B cell (primary cell): ENCODE results near the gene VAC14. TPM values are rescaled to one million over a fixed set of nuclear protein-coding genes. Genes with fewer than 3 reads are reported as not detected.

ENCODE experiments used
- ATAC-seq: fragments of 200-7000 bp; cut with Tn5 transposase; one replicate; pipeline ENCODE4 v1.10.0; 2021; ENCODE audit warnings: low read depth, mild to moderate bottlenecking, moderate number of reproducible peaks, moderate library complexity
- CTCF ChIA-PET: fragments of 350-600 bp; sonication (Branson Sonifier 250); formaldehyde crosslinking; loops from one replicate; lab custom pipeline; 2021; ENCODE audit warnings: antibody characterized with exemption, inconsistent platforms; lab: Charles Lee
- POLR2A ChIA-PET: fragments of 350-600 bp; sonication (Branson Sonifier 250); formaldehyde crosslinking; loops from one replicate; lab custom pipeline; 2021; ENCODE audit warnings: antibody characterized with exemption; lab: Charles Lee
- DNase-seq: peaks from one replicate; pipeline ENCODE4 v3.0.0; 2013
- H2AFZ ChIP-seq: 2 replicates; pipeline ENCODE4 v1.6.1; 2012; ENCODE audit warnings: mild to moderate bottlenecking, low read depth, low read length; ENCODE audit not compliant: insufficient read depth, poor library complexity, severe bottlenecking
- H3K27ac ChIP-seq, 2 donors: 1 replicate in 1 of 2; 2 replicates in 1 of 2; pipeline ENCODE4 v1.5.1; 2012 to 2013; ENCODE audit warnings: low read length in 2 of 2, mild to moderate bottlenecking in 2 of 2, moderate library complexity in 1 of 2
- H3K27me3 ChIP-seq, 4 experiments: fragments of 200-600 bp in 1 of 4; sonication (generic) in 1 of 4; replicated peaks in 1 of 4; 1 replicate in 2 of 4; 2 replicates in 2 of 4; pipeline versions ENCODE4 v1.6.1 to v1.7.0; 2013 to 2016; ENCODE audit warnings: low read length in 3 of 4, mild to moderate bottlenecking in 2 of 4, mixed read lengths in 1 of 4, moderate library complexity in 1 of 4; ENCODE audit not compliant: insufficient read depth in 4 of 4, control insufficient read depth in 3 of 4; ENCODE audit errors: control extremely low read depth in 1 of 4
- H3K36me3 ChIP-seq, 2 experiments: replicated peaks in 1 of 2; 1 replicate in 1 of 2; 2 replicates in 1 of 2; pipeline versions ENCODE4 v1.6.1 to v1.7.1; 2013; ENCODE audit warnings: low read length in 1 of 2; ENCODE audit not compliant: insufficient read depth in 2 of 2, control insufficient read depth in 1 of 2; ENCODE audit errors: control extremely low read depth in 1 of 2, extremely low read depth in 1 of 2
- H3K4me1 ChIP-seq, 2 donors: fragments of 200-600 bp in 1 of 2; sonication (generic) in 1 of 2; 1 replicate in 1 of 2; 2 replicates in 1 of 2; pipeline versions ENCODE4 v1.5.1 to v1.6.1; 2013 to 2017; ENCODE audit warnings: low read length in 2 of 2; ENCODE audit not compliant: control insufficient read depth in 2 of 2, insufficient read depth in 2 of 2
- H3K4me2 ChIP-seq: replicated peaks from 2 replicates; pipeline ENCODE3; 2012; ENCODE audit warnings: mild to moderate bottlenecking, low read depth, low read length; ENCODE audit not compliant: poor library complexity, severe bottlenecking
- H3K4me3 ChIP-seq, 5 experiments: fragments of 200-600 bp in 1 of 5; sonication (generic) in 1 of 5; 1 replicate in 3 of 5; 2 replicates in 2 of 5; pipeline versions ENCODE4 v1.5.1 to v1.7.0; 2011 to 2016; ENCODE audit warnings: low read length in 4 of 5, mild to moderate bottlenecking in 4 of 5, low read depth in 2 of 5, control low read depth in 1 of 5, moderate library complexity in 1 of 5; ENCODE audit not compliant: insufficient read depth in 1 of 5; ENCODE audit errors: control extremely low read depth in 1 of 5, extremely low read depth in 1 of 5
- H3K79me2 ChIP-seq: fragments of 200-600 bp; sonication (generic); one replicate; pipeline ENCODE4 v1.6.0; 2016; ENCODE audit warnings: low read length; ENCODE audit not compliant: control insufficient read depth, insufficient read depth
- H3K9ac ChIP-seq: fragments of 200-600 bp; sonication (generic); 2 replicates; pipeline ENCODE4 v1.6.1; 2017; ENCODE audit warnings: mild to moderate bottlenecking, low read length, moderate library complexity
- H3K9me3 ChIP-seq, 3 donors: one replicate each; pipeline versions ENCODE4 v1.6.1 to v1.7.1; 2013; ENCODE audit warnings: low read length in 2 of 3; ENCODE audit not compliant: control insufficient read depth in 2 of 3, insufficient read depth in 1 of 3; ENCODE audit errors: control extremely low read depth in 1 of 3
- H4K20me1 ChIP-seq: 2 replicates; pipeline ENCODE4 v1.6.0; 2012; ENCODE audit warnings: mild to moderate bottlenecking, low read length; ENCODE audit not compliant: insufficient read depth, control insufficient read depth, poor library complexity, severe bottlenecking
- H3K27ac Mint-ChIP-seq: one replicate; pipeline ENCODE4 v1.8.0; 2021; ENCODE audit warnings: mixed read lengths
- H3K27me3 Mint-ChIP-seq: one replicate; pipeline ENCODE4 v1.8.0; 2021; ENCODE audit warnings: mixed read lengths
- H3K4me1 Mint-ChIP-seq: one replicate; pipeline ENCODE4 v1.8.0; 2021; ENCODE audit warnings: mixed read lengths
- H3K4me3 Mint-ChIP-seq: one replicate; pipeline ENCODE4 v1.8.0; 2021; ENCODE audit warnings: mixed read lengths
- H3K9me3 Mint-ChIP-seq: one replicate; pipeline ENCODE4 v1.8.0; 2022; ENCODE audit warnings: mixed read lengths; ENCODE audit not compliant: insufficient read depth
- CTCF ChIP-seq: fragments of 200-600 bp; IDR thresholded peaks from one replicate; pipeline ENCODE4 v1.8.0; 2022; ENCODE audit warnings: antibody characterized with exemption, mild to moderate bottlenecking
- EZH2 ChIP-seq: IDR thresholded peaks from 2 replicates; pipeline ENCODE4 v1.6.1; 2012; ENCODE audit warnings: borderline replicate concordance, low read depth, mild to moderate bottlenecking, moderate library complexity, low read length; ENCODE audit not compliant: insufficient read depth, poor library complexity, severe bottlenecking
- WGBS: methylation state at CpG from one replicate; pipeline ENCODE4 v1.1.5; 2013; ENCODE audit warnings: missing lambda C conversion rate; ENCODE audit not compliant: insufficient coverage; 5-methylcytosine and 5-hydroxymethylcytosine counted together
- intact Hi-C: fragments of 100-400 bp; cut with micrococcal nuclease; formaldehyde crosslinking; loops from one replicate; pipeline ENCODE4 v1.10.0; 2022
- polyA plus RNA-seq: library from polyadenylated mRNA; depleted of rRNA; stranded (reverse); fragments of >200 nt; gene quantifications from 2 replicates; pipeline ENCODE4 v1.2.3, GENCODE V29; 2012
- total RNA-seq, 2 donors: library from RNA; stranded (reverse); fragments of 120-200 nt in 1 of 2; gene quantifications; 1 replicate in 1 of 2; 2 replicates in 1 of 2; pipeline versions ENCODE4 v1.2.3 to v1.2.4, GENCODE V29; 2013 to 2022

Gene VAC14
- total and polyA plus RNA-seq, 2 donors (not counting 1 experiment from before 2014, with no cell fraction given), result 42.6 to 64.7 TPM

GRCh38 chr16:70660672-70661350 is 140.1 kb downstream of the VAC14 start:
- CTCF ChIA-PET, result interaction anchor here (0.5 kb wide), 1 partner anchor 321 kb away, joined by 3 read pairs; no protein-coding TSS in a partner anchor

More at GRCh38 chr16:70660672-70661350, 140.1 kb downstream of the VAC14 start:
- Mint-ChIP-seq H3K27me3 (no peaks in the 10 kb centered on the region), H3K27ac (no peak overlapping the region), H3K4me3 (no peak overlapping the region), H3K4me1 (no peaks in the 10 kb centered on the region), H3K9me3 (no peaks in the 10 kb centered on the region)
- 60% methylated on average over 2 of the region's 7 CpGs for WGBS
- POLR2A ChIA-PET, result no interaction called here
- DNase-seq (no peak), ATAC-seq (no peak)
- H3K36me3 ChIP-seq, result no peaks in the 10 kb centered on the region
- no peaks in the 10 kb centered on the region for H3K9me3 ChIP-seq
- no peaks in the 10 kb centered on the region for H4K20me1 ChIP-seq
- TF ChIP-seq CTCF (no peak), EZH2 (no peak)
- H3K79me2 ChIP-seq, result no peaks in the 10 kb centered on the region
- H3K27me3 ChIP-seq, result no peaks in the 10 kb centered on the region
- no peaks in the 10 kb centered on the region for H3K4me1 ChIP-seq
- no peak overlapping the region for H3K4me3 ChIP-seq
- intact Hi-C loops, result no loop called here
- H3K9ac ChIP-seq, result no peak overlapping the region
- no peak overlapping the region for H3K27ac ChIP-seq
- no peak overlapping the region for H3K4me2 ChIP-seq
- no peak overlapping the region for H2AFZ ChIP-seq
